Measurements from ENCODE around the gene WDR36. TPM values are rescaled to one million over a fixed set of nuclear protein-coding genes. Genes with fewer than 3 reads are reported as not detected.
A peak's percentile ranks its signal among the peaks of the same experiment; 100 is the strongest.

The WDR36 gene
- total and polyA plus RNA-seq, 2 of the 13 experiments (the other 11 are each of a cell fraction or from before 2014, with no cell fraction given): 18.2 to 40.6 TPM

DNA sequence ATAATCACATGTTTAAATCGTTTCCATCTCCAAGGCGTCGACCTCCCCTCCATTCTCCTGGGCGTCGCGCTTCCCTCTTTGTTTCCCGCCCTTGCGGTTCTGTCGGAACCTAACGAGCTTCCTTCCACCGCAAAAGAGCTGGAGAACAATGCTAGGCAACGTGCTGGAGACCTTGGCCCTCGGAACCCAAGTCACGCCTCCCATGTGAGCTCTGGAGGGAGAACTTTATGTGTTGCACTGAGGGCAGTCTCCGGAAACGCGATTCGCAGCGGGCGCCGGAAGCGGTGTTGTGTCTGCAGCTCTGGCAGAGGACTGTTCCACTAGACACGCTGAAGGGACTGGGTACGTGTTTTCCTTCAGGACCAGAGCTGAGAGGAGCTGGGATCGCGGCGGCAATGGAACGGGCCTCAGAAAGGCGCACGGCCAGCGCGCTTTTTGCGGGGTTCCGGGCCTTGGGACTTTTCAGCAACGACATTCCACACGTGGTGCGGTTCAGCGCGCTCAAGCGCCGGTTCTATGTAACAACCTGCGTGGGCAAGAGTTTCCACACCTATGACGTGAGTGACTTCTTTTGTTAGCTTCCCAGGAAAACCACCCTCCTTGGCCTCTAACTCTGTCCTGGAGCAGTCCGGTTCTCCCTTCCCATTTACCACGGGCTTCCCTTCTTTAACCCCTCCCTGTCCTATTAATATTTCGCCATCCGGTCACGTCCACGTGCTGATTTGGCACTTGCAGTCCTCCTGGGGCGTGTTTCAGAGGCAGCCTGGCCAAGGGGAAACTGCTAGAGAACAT is at the start of gene WDR36 (continued):
- TF ChIP-seq, protein P1, sequence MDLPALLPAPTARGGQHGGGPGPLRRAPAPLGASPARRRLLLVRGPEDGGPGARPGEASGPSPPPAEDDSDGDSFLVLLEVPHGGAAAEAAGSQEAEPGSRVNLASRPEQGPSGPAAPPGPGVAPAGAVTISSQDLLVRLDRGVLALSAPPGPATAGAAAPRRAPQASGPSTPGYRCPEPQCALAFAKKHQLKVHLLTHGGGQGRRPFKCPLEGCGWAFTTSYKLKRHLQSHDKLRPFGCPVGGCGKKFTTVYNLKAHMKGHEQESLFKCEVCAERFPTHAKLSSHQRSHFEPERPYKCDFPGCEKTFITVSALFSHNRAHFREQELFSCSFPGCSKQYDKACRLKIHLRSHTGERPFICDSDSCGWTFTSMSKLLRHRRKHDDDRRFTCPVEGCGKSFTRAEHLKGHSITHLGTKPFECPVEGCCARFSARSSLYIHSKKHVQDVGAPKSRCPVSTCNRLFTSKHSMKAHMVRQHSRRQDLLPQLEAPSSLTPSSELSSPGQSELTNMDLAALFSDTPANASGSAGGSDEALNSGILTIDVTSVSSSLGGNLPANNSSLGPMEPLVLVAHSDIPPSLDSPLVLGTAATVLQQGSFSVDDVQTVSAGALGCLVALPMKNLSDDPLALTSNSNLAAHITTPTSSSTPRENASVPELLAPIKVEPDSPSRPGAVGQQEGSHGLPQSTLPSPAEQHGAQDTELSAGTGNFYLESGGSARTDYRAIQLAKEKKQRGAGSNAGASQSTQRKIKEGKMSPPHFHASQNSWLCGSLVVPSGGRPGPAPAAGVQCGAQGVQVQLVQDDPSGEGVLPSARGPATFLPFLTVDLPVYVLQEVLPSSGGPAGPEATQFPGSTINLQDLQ (CRISPR knock-in tag; IDR thresholded peaks at IDR 0.05): peak; percentile 83; the same call in 1 of the 2 replicates
- TF ChIP-seq ETV6 (CRISPR knock-in tag; conservative IDR thresholded peaks at IDR 0.05) (peak; percentile 94), HIVEP1 (CRISPR knock-in tag; IDR thresholded peaks at IDR 0.05) (peak; percentile 75; the same call in 1 of the 2 replicates), MED13 (CRISPR knock-in tag; IDR thresholded peaks at IDR 0.05) (peak; percentile 65; the same call in 1 of the 2 replicates), ZNF564 (CRISPR knock-in tag; IDR thresholded peaks at IDR 0.05) (peak; percentile 92), GZF1 (CRISPR knock-in tag; IDR thresholded peaks at IDR 0.05) (peak; percentile 73; the same call in 1 of the 2 replicates), ZNF816 (CRISPR knock-in tag; IDR thresholded peaks at IDR 0.05; ENCODE audit: borderline replicate concordance) (no peak), ZNF496 (CRISPR knock-in tag; IDR thresholded peaks at IDR 0.05; ENCODE audit: insufficient replicate concordance) (no peak), ZNF615 (CRISPR knock-in tag; IDR thresholded peaks at IDR 0.05; ENCODE audit: borderline replicate concordance) (peak; percentile 98), THRA (CRISPR knock-in tag; IDR thresholded peaks at IDR 0.05; ENCODE audit: borderline replicate concordance) (peak; percentile 91), MIER3 (CRISPR knock-in tag; IDR thresholded peaks at IDR 0.05; ENCODE audit: borderline replicate concordance) (peak; percentile 99), SALL1 (CRISPR knock-in tag; IDR thresholded peaks at IDR 0.05) (peak; percentile 98), ZNF367 (CRISPR knock-in tag; IDR thresholded peaks at IDR 0.05; ENCODE audit: borderline replicate concordance) (peak; percentile 79; the same call in 1 of the 2 replicates), ZNF746 (CRISPR knock-in tag; IDR thresholded peaks at IDR 0.05) (peak; percentile 93), GATAD2A (CRISPR knock-in tag; IDR thresholded peaks at IDR 0.05) (peak; percentile 93), ZNF883 (CRISPR knock-in tag; IDR thresholded peaks at IDR 0.05; ENCODE audit: not compliant biosample characterization) (peak; percentile 98), ZNF776 (CRISPR knock-in tag; IDR thresholded peaks at IDR 0.05) (peak; percentile 97)
- TF ChIP-seq, protein P2, sequence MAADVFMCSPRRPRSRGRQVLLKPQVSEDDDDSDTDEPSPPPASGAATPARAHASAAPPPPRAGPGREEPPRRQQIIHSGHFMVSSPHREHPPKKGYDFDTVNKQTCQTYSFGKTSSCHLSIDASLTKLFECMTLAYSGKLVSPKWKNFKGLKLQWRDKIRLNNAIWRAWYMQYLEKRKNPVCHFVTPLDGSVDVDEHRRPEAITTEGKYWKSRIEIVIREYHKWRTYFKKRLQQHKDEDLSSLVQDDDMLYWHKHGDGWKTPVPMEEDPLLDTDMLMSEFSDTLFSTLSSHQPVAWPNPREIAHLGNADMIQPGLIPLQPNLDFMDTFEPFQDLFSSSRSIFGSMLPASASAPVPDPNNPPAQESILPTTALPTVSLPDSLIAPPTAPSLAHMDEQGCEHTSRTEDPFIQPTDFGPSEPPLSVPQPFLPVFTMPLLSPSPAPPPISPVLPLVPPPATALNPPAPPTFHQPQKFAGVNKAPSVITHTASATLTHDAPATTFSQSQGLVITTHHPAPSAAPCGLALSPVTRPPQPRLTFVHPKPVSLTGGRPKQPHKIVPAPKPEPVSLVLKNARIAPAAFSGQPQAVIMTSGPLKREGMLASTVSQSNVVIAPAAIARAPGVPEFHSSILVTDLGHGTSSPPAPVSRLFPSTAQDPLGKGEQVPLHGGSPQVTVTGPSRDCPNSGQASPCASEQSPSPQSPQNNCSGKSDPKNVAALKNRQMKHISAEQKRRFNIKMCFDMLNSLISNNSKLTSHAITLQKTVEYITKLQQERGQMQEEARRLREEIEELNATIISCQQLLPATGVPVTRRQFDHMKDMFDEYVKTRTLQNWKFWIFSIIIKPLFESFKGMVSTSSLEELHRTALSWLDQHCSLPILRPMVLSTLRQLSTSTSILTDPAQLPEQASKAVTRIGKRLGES (CRISPR knock-in tag; IDR thresholded peaks at IDR 0.05; ENCODE audit: borderline replicate concordance): no peak; the same call in 1 of the 2 replicates
- TF ChIP-seq, protein P3, sequence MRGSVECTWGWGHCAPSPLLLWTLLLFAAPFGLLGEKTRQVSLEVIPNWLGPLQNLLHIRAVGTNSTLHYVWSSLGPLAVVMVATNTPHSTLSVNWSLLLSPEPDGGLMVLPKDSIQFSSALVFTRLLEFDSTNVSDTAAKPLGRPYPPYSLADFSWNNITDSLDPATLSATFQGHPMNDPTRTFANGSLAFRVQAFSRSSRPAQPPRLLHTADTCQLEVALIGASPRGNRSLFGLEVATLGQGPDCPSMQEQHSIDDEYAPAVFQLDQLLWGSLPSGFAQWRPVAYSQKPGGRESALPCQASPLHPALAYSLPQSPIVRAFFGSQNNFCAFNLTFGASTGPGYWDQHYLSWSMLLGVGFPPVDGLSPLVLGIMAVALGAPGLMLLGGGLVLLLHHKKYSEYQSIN (CRISPR knock-in tag; IDR thresholded peaks at IDR 0.05; ENCODE audit: borderline replicate concordance): no peak; the same call in 1 of the 2 replicates
- TF ChIP-seq, protein P4, sequence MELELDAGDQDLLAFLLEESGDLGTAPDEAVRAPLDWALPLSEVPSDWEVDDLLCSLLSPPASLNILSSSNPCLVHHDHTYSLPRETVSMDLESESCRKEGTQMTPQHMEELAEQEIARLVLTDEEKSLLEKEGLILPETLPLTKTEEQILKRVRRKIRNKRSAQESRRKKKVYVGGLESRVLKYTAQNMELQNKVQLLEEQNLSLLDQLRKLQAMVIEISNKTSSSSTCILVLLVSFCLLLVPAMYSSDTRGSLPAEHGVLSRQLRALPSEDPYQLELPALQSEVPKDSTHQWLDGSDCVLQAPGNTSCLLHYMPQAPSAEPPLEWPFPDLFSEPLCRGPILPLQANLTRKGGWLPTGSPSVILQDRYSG (CRISPR knock-in tag; IDR thresholded peaks at IDR 0.05): peak; percentile 85; the same call in 1 of the 2 replicates
